Brain microvascular endothelial cell (primary cell): ENCODE data around the gene LDB2.

Experiments
- DNase-seq: peaks from one replicate; pipeline ENCODE4 v3.0.0-alpha.2; 2020
- H3K27ac ChIP-seq: fragments of 250-450 bp; sonication (Bioruptor Pico); 2 replicates; pipeline ENCODE4 v1.5.1; 2020; ENCODE audit warnings: mild to moderate bottlenecking, moderate library complexity
- H3K27me3 ChIP-seq: fragments of 250-450 bp; sonication (Bioruptor Pico); replicated peaks from 2 replicates; pipeline ENCODE4 v1.5.1; 2020; ENCODE audit warnings: mild to moderate bottlenecking
- H3K36me3 ChIP-seq: fragments of 250-450 bp; sonication (Bioruptor Pico); replicated peaks from 2 replicates; pipeline ENCODE4 v1.5.1; 2020; ENCODE audit warnings: mild to moderate bottlenecking
- H3K4me3 ChIP-seq: 2 replicates; pipeline ENCODE4 v1.5.1; 2011; ENCODE audit warnings: low read depth, mild to moderate bottlenecking, control low read depth, low read length, moderate library complexity
- in situ Hi-C: cut with HindIII; loops from 2 replicates; pipeline ENCODE4 v1.10.0; 2017; ENCODE audit warnings: low sequenced_read_pairs, low pct_ligation_motif_present
- TF ChIP-seq, protein P1 (sequence below): IDR thresholded peaks from 2 replicates; pipeline ENCODE4 v1.5.1; 2011; ENCODE audit warnings: low read depth, mild to moderate bottlenecking, moderate library complexity, low read length, control low read depth, inconsistent platforms; ENCODE audit errors: missing control alignments

Gene LDB2

DNA sequence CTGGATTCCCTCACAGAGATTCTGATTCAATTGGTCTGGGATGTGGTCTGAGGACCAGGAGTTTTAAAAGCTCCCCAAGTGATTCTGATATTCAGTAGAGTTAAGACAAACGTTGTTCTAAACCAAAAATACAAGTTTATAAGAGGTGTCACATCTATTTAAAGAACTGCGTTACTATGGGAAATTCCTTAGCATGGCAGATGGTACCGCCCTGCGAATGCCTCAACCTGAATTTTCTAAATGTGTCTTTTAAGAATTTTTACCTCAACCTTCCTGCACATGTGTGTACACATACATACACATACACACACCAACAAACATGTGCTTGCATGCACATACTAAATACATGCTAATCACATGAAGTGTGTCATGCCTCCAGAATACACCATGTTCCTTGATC lies 343.3 kb downstream of the LDB2 start:
- Histone ChIP-seq H3K27ac (no peak overlapping the region), H3K36me3 (no peaks in the 10 kb centered on the region), H3K4me3 (no peak overlapping the region), H3K27me3 (no peaks in the 10 kb centered on the region)
- TF ChIP-seq, protein P1, sequence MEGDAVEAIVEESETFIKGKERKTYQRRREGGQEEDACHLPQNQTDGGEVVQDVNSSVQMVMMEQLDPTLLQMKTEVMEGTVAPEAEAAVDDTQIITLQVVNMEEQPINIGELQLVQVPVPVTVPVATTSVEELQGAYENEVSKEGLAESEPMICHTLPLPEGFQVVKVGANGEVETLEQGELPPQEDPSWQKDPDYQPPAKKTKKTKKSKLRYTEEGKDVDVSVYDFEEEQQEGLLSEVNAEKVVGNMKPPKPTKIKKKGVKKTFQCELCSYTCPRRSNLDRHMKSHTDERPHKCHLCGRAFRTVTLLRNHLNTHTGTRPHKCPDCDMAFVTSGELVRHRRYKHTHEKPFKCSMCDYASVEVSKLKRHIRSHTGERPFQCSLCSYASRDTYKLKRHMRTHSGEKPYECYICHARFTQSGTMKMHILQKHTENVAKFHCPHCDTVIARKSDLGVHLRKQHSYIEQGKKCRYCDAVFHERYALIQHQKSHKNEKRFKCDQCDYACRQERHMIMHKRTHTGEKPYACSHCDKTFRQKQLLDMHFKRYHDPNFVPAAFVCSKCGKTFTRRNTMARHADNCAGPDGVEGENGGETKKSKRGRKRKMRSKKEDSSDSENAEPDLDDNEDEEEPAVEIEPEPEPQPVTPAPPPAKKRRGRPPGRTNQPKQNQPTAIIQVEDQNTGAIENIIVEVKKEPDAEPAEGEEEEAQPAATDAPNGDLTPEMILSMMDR: no peak
- in situ Hi-C loops: no loop called here
- DNase-seq: no peak

DNA sequence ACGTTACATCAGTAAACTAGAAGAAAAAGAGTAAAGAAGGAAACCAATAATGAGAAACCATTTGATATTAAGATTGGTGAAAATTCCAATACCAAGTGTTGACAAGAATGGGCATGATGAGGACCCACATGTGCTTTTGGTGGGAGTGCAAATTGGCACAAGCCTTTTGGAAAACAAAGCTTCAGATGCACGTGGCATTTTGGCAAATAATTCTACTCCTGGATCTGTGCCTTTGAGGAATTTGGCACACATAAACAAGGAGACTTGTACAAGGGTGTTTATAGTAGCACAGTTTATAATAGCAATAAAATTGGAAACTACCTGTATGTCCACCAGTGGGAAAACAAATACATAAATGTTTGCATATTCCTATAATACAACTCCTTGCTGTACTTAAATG lies 347.9 kb downstream of the LDB2 start:
- Histone ChIP-seq H3K27me3 (no peaks in the 10 kb centered on the region), H3K27ac (no peak overlapping the region), H3K36me3 (no peaks in the 10 kb centered on the region), H3K4me3 (no peak overlapping the region)
- TF ChIP-seq, protein P1: no peak
- in situ Hi-C loops: no loop called here
- DNase-seq: no peak

DNA sequence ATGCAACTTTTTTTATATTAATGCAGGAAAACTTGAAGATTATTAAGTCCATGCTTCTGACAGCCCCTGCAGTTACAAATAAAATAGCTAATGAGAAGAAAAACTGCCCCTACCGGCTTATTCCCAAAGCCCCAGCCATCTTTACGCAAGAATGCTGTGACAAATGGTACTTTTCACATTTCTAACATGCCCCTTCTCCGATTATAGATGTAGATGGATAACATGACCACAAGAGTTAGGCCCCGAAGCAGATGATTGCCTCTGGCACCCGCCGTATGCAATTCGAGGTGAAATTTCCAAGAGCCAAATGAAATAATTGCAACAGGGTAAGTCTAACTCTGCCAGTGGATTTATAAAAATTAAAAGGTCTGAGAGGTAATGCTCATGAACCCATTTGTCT lies 352.8 kb downstream of the LDB2 start:
- in situ Hi-C loops: no loop called here

DNA sequence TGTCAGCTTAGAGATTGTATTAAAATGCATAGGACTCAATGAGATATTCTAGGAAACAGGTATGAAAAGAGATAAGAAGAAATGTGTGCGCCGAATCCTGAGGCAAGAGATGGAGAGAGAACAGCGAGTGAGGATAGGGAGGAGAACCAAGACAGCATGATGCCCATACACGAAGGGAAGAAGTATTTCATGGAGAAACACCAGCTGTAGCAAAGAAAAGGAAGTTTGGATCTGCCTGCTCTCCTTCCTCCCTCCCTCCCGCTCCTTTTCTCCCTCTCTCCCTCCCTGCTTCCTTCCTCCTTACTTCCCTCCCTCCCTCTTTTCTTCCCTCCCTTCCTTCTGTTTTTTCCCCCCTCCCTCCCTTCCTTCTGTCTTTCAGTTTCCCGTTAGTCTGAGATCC lies 353.6 kb downstream of the LDB2 start:
- Histone ChIP-seq H3K27ac (no peak overlapping the region), H3K4me3 (no peak overlapping the region), H3K36me3 (no peaks in the 10 kb centered on the region), H3K27me3 (no peaks in the 10 kb centered on the region)
- DNase-seq: no peak
- TF ChIP-seq, protein P1: no peak
- in situ Hi-C loops: no loop called here

More for the DNA sequence above, 352.8 kb downstream of the LDB2 start:
- DNase-seq: no peak
- Histone ChIP-seq H3K4me3 (no peak overlapping the region), H3K36me3 (no peaks in the 10 kb centered on the region), H3K27me3 (no peaks in the 10 kb centered on the region), H3K27ac (no peak overlapping the region)
- TF ChIP-seq, protein P1: no peak

DNA sequence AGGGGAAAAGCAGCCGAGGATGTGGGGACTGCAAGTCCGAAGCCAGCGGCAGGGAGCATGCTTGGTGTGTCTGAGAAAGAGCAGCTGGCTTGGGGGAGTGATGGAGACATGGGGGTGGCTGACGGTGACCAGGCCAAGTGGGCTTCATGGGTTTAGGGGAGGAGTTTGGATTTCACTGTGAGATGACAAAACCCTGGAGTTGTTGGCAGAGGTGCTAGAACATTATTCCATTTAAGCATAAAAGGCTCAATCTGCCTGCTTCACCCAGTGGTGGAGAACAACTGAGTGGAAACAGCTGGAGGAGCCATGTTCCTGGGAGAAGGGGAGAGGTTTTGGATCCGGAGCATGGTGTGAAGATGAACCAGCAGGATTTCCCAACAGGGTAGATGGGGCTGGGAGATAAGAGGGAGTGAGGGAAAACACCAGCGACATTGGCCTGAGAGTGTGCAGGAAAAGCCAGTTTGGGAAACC lies 354.2 kb downstream of the LDB2 start:
- TF ChIP-seq, protein P1: no peak
- no peaks in the 10 kb centered on the region for H3K27me3 ChIP-seq
- in situ Hi-C loops: no loop called here

DNA sequence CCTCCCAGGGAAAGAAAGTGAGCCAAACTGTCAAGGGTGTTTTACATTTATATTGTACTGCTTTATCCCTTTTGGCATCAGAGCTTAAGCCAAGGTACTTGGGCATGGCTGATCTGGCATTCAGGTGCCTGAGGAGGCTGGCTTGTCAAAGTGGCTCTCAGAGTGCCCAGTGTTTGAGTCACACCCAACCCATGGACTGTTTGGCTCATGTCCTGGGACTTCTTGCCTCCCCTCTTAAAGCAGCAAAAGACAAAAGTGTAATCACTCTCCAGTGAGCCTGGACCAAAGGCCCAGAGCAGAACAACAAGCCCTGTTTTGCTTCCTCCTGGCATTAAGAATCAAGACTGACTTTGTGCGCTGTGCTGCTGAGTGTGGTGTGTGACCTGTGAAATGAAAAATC lies 360.5 kb downstream of the LDB2 start:
- DNase-seq: no peak
- Histone ChIP-seq H3K36me3 (no peaks in the 10 kb centered on the region), H3K4me3 (no peak overlapping the region), H3K27ac (no peak overlapping the region), H3K27me3 (no peaks in the 10 kb centered on the region)
- in situ Hi-C loops: no loop called here
- TF ChIP-seq, protein P1: no peak

More for the DNA sequence above, 354.2 kb downstream of the LDB2 start:
- Histone ChIP-seq H3K36me3 (no peaks in the 10 kb centered on the region), H3K4me3 (no peak overlapping the region), H3K27ac (no peak overlapping the region)
- no peak for DNase-seq
